SK-N-MC (cell line): Measurements from ENCODE around the gene MYO1F.

Experiments
- EZH2 ChIP-seq: fragments of 200-600 bp; sonication (generic); IDR thresholded peaks from one replicate; pipeline ENCODE4 v1.6.1; 2017; ENCODE audit warnings: antibody characterized with exemption
- POLR2AphosphoS5 ChIP-seq: IDR thresholded peaks from 2 replicates; pipeline ENCODE4 v1.6.1; 2012; ENCODE audit warnings: mild to moderate bottlenecking, low read depth, low read length, borderline replicate concordance

DNA sequence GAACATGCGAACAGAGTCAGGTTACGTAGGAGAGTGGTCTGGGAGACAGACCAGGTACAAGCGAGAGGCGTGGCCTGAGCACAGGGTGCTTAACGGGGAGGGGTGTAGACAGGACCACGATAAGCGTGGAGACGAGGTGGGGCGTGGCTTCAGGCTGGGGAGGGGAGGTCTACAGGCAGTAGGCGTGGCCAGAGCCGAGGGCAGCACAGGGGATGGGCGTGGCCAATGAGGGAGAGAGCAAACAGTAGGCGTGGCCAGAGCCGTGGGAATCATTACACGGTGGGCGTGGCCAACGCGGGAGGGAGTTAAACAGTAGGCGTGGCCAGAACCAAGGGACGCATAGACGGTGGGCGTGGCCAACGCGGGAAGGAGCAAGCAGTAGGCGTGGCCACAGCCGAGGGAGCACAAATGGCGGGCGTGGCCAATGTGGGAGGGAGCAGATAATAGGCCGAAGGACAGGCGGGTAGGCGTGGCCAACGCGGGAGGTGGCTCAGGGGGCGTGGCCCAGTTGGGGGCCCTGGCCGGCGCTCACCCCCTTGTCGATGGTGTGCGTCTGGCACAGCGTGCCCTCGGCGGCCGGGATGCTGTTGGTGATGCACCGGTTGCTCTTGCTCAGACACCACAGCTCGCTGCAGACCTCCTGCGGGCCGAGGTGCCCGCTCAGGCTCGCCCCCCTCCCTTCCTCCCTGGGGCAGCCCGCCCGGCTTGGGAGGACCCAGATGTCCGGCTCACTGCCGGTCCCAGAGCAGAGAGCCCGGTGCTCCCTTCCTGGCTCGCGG lies 15.2 kb upstream of the MYO1F start:
- TF ChIP-seq EZH2 (no peak), POLR2AphosphoS5 (peak; percentile 82)
